Stimulated activated CD8-positive, alpha-beta memory T cell treated with anti-CD3 and anti-CD28 coated beads, Interleukin-2, amount 100 ng/mL, for 1 hour (primary cell): ENCODE measurements around the gene APBB2.

ENCODE experiments used
- DNase-seq, 2 donors: peaks; one replicate each; pipeline ENCODE4 v3.0.0-alpha.2; 2020; ENCODE audit warnings: low read depth in 2 of 2

Gene APBB2

DNA sequence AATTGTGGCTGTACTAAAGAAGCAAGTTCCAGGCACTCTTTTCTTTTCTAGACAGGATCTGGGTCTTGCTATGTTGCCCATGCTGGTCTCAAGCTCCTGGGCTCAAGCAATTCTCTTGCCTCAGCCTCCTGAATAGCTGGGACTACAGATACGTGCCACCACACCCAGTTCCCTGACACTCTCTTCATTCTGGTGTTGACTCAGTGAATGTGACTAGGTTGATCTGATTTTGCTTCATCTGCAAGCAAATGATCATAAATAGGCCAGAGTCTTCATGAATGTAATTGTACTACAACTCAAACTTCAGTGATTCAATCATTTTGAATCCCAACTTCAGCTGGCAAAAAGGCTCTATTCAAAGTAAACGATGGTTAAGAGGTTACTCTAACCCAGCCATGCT is 78.5 kb downstream of the APBB2 start:
- no peak for DNase-seq

DNA sequence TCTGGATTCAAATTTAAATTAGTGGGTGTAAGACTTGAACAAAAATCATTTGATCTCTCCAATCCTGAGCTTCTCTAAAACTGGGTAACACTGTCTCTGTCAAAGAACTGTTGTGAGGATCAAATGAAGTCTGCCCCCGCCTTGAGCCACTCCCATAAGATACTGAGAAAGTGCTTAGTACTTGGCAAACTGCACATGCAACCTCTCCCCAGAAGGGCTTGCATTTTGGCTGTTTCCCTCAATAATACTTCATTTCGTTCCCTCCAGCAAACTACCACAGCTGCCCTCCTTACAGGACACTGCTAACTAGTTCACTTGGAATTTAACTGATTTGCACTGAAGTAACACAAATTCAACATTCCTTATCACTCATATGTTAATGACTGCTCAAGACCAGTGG is 79.8 kb downstream of the APBB2 start:
- DNase-seq = no peak

DNA sequence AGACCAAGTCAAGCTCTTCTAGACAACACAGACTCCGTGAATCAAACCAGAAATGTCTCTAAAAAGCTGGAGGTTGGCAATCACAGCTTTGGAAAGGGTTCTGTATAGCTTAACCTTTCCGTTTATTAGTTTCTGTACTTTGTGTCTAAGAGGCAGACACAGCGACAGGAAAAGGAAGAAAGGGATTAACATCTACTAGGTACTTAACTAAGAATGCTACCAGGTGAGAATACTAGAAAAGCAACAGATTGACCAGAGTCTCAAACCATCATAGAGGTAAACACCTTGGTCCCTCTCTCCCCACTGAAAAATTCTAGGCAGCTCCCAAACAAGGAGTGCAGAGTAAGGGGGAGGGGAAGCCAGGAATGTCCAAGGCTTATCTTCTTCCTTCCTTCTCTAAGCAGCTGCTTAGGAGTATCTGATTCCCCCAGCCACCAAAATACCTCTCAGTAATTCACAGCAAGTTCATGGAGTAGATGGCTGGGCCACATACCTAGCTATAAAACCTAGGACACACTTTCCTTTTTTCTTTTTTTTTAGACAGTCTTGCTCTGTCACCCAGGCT is 80.8 kb downstream of the APBB2 start:
- DNase-seq = no peak

DNA sequence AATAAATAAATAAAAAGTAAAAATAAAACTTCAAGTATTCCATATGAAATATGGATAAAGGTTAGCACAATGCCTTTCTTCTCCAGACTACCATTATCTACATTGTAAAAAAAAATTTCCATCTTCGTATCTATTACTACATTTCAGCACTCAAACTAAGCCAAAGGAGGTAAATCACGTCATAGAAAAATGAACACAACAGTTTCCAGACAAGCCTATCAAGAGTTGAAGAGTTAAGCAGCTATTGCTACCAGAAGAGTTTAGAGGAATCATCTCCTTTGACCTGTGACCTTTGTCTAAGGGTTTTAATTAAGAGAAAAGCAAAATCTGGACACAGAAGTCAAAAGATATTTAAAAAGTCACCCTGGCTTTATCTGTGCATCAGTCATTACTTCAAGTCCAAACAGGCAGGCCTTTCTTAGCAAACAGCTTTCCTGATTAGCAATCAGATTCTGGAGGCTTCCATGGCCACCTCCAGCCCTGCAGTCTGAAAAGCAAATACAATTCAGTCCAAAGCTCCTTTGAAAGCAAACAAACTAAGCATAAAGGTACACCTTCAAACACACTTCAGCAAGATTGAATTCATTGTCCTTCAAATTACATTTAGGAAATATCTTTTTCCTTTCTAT is 82.2 kb downstream of the APBB2 start:
- DNase-seq = no peak

DNA sequence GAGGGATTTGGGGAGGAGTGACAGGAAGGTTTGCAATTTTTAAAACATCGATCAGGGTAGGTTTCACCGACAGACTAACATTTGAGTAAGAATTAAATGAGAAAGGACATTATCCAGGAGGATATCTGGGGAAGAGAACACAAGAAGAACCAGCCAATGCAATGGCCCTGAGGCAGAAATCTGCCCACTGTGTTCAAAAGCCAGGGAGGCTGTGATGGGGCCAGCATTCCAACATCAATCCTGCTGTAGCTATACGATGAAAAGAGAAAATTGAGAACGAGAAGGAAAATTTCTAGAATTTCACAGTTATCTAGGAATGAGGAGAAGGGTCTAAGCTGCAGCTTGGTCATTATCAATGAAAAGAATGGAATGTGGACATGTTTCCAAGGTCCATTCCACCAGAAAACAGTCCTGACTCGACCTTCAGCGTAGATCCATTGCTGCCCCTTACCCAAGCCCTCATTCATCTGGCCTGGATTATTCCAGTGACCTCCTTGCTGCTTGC is 84.4 kb downstream of the APBB2 start:
- no peak for DNase-seq

DNA sequence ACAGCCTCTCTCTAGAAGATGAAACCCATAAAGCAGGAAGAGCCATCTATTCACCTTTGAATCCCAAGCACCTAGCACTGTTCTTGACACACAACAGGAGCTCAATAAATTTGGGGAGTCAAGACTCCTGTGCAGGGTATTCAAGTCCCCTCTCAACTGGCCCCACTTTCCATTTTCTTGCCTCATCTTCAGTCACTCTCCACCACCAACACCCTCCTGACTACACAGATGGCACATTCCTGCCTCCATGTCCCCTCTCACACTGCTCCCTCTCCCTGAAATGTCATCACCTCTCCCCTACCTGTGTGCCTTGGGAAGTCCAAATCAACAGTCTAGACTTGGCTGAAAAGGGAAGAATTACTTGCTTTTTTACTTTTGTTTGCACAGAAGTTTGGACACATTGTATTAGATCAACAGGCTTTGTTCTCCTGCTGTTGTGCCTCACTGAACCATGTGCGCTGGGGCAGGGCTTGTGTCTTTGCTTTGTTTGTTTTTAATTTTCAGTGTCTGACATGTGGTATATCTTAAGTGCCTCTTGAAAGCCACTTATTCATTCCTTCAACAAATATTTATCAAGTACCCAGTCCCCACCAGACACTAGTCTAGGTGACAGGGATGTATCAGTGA is 85.1 kb downstream of the APBB2 start:
- no peak for DNase-seq

DNA sequence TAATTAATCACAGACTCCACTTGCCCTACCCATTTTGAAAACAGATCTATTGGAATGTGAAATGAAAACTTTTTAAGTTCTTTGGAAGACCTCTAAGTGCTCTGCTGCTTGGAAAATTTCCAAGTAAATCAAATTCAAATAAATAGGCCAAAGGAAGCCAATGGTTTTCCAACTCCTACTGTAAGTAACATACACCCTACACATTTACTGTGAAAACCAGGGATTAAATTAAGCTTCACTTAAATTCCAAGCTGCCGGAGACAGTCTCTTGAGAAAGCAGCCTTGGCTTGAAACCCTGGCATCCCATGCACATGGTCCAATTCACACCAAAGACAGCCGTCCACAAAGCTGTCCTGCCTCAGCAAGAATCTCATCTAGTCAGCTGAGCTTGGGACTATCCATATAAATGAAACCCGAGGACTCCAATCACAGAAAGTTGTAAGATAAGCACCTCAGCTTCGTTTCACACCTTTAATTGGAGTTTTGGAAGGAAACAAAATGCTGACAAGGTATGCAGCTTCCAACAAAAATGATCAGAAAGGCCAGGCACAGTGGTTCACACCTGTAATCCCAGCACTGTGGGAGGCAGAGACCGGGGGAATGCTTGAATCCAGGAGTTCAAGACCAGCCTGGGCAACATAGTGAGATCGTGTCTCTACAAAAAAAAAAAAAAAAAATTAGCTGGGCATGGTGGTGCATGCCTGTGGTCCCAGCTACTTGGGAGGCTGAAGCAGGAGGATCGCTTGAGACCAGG is 88.6 kb downstream of the APBB2 start:
- DNase-seq = no peak

DNA sequence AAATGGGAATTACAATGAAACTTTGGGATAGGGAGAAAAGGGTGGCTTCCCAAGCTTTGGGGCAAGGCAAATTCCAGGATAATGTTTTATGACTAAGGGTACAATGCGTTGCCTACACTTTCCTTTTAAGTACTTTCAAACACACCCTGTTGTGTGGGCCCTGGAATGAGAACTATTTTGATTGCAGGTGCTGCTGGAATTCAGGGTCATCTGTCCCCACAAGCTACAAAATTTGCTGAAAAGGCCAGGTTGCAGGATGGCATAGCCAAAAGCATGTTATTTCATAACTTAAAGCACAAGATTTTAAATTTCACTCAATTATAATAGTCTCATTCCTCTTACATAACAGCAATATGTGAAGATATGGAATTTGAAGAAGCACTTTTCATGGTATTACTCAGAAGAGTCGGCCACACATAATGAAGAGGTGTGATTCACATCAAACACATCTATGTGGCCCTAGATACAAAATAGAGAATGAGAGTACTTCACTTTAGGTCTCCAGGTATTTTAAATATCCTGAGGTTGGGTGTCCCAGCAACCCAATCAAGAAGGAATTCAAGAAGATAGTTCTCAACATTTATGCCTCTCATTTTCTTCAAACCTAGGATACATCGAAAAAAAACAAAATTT is 89.3 kb downstream of the APBB2 start:
- DNase-seq = no peak

DNA sequence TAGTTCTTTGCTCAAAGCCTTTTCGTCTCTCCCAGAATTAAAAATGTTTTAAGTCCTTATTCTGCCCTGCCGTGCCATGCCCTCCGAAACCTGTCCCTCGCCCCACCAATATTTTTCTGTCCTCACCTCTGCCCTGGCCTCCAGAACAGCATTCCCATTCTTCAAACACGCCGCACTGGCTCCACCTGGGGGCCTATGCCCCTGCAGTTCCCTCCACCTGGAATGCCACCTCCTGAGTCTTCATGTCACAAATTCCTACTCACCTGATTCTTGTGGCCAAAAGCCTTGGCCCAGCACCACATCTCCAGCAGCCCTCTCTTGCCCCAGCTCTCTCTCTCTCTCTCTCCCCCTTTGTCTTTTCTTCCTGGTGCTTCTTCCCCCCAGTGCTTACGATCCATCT is 91.6 kb downstream of the APBB2 start:
- DNase-seq = no peak

DNA sequence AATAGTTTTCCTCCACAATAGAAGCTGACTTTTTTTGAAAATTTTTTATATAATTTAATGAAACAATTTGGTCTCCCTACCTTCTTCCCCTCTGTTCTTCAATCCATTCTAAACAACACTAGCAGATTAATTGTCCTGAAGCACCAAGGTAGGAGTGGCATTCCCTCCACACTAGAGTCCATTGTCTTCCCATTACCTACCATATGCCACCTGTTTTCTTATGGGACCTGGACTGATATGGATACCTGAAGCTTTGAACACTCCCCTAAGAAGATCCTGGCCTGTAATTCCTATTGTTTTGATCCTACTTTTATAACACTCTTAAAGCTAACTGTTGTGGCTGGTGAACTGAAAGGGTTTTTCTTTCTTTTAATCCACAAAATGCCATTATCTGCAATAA is 92.0 kb downstream of the APBB2 start:
- DNase-seq = no peak

DNA sequence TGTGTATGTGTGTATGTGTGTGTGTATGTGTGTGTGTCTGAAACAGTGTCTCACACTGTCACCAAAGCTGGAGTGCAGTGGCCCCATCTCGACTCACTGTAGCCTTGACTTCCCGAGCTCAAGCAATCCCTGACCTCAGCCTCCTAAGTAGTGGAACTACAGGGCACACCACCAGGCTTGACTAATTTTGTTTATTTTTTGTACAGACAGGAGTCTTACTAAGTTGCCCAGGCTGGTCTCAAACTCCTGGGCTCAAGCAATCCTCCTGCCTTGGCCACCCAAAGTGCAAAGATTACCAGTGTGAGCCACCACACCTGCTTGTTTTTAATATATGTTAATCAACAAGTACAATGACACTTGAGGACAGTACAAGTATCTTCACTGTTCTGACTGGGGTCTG is 92.4 kb downstream of the APBB2 start:
- no peak for DNase-seq

DNA sequence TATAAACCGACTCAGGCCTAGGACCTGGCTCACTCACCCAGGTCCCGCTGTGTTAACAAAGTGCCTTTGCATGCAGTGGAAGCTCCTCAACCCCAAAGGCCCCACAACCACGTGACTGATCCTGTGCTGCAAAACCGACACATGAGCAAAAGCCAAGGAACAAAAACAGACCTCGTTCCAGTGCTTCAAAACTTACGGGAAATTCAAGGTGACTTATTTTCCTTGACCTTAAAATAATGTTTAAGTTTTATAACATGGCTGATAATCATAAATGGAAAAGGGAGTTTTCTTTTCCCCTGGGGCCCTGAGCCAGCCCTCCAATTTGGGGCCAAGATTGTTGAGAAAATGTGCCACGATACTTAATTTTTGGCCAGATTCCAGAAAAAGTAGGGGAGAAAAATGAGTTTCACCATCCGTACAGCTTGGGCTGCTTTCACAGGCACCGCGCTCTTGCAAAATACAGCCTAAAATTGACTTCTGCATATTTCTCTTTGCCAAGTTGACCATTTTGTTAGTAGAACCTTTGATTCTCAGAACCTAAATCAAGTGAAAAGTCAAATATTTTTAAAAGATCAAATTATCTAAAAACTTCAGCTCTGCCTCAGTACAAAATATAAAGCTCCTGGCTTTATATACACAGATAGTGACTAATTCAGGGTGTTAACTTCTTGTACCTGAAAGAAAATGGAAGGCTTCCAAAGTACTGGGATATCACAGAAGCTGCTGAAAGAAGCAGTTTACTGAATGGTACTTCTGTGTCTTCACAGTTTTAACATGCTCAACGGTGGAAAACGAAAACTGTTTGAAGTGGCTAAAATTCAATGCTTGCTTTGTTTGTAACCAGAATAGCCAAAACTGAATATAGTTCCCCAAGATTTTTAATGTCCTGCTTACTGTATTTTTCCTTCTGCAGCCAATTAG is 93.8 kb downstream of the APBB2 start:
- no peak for DNase-seq

DNA sequence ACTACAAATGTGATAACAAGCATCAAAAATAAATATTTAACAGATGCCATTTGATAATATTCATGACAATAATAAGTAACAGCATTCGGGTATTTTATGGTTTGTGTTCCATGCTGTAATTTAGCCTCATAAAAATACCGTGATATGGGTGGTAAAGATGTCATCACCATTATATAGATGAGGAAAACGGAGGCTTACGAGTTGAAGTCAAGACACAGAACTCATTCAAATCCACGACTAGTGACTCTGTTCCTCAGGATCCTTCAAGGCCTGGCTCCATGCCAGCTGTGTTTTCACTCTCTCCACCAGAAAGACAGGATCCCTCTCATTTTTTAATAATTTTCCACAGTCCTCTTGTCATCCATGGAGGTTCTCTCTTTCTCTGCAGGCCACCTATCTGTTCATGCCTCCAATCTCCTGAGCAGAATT is 94.5 kb downstream of the APBB2 start:
- DNase-seq = no peak

DNA sequence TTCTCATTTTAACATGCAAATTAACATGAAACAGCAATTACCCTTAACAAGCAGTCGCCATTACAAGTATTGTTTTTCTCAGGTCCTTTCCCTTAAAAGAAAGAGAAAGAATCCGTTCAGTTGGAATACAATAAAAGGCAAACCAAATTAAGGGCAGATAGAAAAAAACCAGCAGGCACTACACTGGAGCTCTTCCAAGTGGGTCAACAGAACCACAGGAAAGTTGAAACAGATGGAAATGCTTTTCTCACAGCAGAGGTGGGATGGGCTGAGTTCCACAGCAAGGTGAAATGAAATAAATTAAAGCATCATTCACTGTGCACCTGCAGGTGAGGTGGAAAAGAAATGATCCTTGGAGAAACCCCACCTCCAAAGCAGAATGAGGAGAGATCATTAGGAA is 102.6 kb downstream of the APBB2 start:
- no peak for DNase-seq

DNA sequence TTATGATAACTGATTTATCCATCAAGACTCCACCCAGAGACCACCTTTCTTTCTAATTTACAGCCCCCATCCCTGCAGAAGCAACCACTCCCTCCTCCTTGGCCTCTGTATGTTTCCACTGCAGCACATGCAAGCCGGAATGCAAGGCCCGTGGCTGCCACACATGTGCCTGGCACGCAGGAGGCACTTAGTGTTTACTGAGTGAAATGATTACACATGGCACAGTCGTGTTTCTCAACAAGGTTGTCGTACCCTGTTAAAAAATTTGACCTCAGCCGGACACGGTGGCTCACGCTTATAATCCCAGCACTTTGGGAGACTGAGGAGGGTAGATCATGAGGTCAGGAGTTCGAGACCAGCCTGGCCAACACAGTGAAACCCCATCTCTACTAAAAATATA is 104.3 kb downstream of the APBB2 start:
- no peak for DNase-seq

DNA sequence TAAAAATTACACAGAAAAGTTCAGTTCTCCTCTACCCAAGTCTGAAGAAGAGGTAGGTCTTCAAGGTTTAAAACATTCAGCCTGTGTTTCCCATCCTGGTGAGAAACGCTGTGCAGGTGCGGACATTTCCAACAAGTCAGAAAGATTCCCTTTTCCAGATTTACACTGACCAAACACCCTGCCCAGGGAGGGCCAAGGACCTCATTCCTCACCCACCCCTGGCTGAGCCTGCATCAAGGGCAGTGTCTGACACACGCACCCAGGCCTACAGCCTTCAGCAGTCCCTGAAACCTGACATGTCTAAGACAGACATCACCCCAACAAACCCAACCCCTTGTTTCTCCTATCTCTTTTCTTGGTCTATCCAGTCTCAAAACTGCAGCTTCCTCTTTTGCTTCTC is 105.9 kb downstream of the APBB2 start:
- DNase-seq = no peak

DNA sequence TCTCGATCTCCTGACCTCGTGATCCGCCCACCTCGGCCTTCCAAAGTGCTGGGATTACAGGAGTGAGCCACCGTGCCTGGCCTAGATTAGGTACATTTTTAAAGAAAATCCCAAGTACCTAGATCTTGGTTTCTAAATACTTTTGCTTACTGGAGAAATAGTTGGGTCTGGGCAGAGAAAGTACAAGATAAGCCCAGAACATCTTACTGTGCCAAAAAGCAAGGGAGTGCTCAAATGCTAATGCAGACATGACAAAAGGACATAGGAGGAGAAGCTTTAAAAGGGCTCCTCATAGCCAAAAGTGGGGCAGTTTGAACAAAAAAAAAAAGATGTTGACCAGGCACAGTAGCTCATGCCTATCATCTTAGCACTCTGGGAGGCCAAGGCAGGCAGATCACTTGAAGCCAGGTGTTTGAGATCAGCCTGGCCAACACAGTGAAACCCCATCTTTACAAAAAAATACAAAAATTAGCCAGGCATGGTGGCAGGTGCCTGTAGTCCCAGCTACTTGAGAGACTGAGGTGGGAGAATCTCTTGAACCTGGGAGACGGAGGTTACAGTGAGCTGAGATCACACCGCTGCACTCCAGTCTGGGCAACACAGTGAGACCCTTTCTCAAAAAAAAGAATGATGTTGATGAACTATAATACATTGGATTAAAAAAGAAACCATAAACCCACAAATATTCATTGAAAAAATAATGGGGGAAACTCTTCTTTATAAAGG is 107.5 kb downstream of the APBB2 start:
- no peak for DNase-seq

DNA sequence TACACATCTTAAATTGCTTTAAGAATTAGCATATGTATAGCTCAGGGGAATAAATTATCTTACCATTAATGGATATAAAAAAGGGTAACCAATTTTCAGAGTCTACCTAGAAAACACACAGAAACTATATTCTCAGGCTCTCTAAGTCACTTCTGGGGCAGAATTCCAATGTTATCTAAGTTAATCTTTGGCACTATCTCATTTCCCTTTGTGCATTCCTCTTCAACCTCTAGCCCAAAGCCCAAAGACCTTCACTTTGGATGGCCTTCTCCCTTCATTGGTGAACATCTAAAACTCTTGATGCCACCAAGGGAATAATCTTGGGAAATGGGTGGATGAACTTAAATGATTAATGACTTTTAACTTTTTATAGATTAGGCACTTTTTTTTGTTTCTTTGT is 108.3 kb downstream of the APBB2 start:
- DNase-seq = no peak

DNA sequence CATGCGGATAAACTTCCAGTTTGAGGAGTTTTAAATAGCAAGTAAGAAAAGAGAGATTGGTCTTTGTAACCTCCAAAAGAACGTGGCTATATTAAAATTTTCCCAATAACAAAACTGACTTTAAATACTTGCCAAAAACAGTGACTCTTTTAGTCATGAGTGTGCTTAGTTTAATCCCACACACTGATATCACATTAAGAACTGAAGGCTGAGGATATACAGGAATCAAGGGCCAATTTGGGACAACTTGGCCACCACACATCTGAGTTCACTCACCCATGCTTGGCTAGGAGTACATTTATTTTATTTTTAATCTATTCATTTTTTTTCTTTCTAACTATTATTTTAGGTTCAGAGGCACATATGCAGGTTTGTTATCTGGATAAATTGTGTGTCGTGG is 110.2 kb downstream of the APBB2 start:
- no peak for DNase-seq

DNA sequence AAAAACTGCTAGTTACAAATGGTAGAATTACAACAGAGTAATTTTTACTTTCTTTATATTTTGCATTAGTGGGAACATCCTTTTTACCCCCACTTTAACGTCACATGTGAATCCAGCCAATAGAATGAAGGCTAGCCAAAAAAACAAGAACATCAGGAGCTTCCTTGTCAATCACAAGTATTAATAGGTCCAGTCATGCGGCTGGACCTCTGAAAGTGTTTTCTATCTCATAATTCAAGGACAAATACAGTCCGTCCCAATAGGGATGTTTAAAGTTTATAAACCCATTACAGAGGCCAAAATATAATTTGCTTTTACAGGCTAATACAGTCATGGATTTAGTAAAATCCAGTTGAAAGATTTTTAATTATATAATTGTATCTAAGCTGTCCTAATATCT is 110.7 kb downstream of the APBB2 start:
- no peak for DNase-seq
